Thyroid gland (tissue), 4 donors: ENCODE measurements around the gene ARL3.

Source experiments
- CTCF ChIP-seq, 6 experiments: fragments of 200-600 bp in 3 of 6; fragments of 450-650 bp in 3 of 6; sonication (generic) in 3 of 6; IDR thresholded peaks; one replicate each; pipeline ENCODE4 v1.5.1; 2016 to 2019; ENCODE audit warnings: antibody characterized with exemption in 6 of 6, mild to moderate bottlenecking in 2 of 6, inconsistent platforms in 1 of 6, moderate library complexity in 1 of 6
- POLR2A ChIP-seq, 2 donors: fragments of 450-650 bp; IDR thresholded peaks; one replicate each; pipeline ENCODE4 v1.6.1; 2017; ENCODE audit warnings: antibody characterized with exemption in 2 of 2, mild to moderate bottlenecking in 2 of 2, moderate library complexity in 1 of 2

- TF ChIP-seq CTCF (IDR thresholded peaks at IDR 0.05): no peak
- TF ChIP-seq POLR2A (IDR thresholded peaks at IDR 0.05): no peak
Observed at GRCh38 chr10:102632394-102633111, 81.6 kb downstream of the ARL3 start.
